GM13976 (cell line): ENCODE measurements around the gene NEK6.

ENCODE experiments used
- DNase-seq: peaks from one replicate; pipeline ENCODE4 v3.0.0; 2012; ENCODE audit warnings: low spot score
- in situ Hi-C: fragments of 300-500 bp; cut with MboI; formaldehyde crosslinking; loops from one replicate; pipeline ENCODE4 v1.12.0; 2022; ENCODE audit warnings: low sequenced_read_pairs, mixed read lengths, inconsistent platforms; ENCODE audit not compliant: unreplicated experiment
- TF ChIP-seq, protein P1 (sequence below): IDR thresholded peaks from 2 replicates; pipeline ENCODE4 v1.5.1; 2012; ENCODE audit warnings: borderline replicate concordance, mild to moderate bottlenecking; ENCODE audit not compliant: insufficient read depth; ENCODE audit errors: extremely low read depth, missing control alignments, control extremely low read depth

NEK6 gene

DNA sequence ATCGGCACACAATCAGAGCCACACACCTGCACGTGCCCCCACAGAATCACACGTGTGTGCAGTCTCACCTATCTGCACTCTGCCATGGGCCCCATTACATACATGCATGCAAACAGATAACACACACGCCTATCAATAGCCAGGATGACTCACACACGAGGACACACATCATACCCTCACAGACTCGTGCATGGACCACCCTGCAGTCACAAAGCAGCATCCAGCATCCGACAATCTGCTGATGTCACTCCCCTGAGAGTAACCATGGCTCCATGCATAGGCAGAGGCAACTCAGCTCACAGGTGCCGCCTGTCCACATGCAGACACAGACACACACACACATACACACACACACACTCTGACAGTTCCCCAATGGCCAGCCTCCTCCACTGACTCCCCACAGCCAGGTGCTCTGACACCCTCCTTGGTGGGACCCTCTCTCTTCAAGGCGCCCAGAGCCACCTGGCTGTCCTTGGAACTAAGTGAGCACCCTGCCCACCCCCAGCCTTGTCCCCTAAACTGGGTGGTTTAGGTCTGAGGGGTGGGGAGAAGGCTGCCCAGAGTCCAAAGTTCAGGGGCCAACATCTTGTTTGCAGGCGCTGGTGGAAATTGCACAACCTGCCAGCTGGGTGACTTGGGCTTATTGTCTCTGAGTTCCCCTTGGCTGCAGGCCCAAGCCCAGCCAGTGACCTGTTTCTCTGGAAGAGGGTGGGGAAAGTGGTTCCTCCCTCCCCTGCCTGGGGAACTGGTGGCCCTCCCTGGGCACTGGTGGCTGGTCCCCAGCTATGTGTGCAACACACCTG lies 34.6 kb upstream of the NEK6 start:
- in situ Hi-C loops: no loop called here
- TF ChIP-seq, protein P1, sequence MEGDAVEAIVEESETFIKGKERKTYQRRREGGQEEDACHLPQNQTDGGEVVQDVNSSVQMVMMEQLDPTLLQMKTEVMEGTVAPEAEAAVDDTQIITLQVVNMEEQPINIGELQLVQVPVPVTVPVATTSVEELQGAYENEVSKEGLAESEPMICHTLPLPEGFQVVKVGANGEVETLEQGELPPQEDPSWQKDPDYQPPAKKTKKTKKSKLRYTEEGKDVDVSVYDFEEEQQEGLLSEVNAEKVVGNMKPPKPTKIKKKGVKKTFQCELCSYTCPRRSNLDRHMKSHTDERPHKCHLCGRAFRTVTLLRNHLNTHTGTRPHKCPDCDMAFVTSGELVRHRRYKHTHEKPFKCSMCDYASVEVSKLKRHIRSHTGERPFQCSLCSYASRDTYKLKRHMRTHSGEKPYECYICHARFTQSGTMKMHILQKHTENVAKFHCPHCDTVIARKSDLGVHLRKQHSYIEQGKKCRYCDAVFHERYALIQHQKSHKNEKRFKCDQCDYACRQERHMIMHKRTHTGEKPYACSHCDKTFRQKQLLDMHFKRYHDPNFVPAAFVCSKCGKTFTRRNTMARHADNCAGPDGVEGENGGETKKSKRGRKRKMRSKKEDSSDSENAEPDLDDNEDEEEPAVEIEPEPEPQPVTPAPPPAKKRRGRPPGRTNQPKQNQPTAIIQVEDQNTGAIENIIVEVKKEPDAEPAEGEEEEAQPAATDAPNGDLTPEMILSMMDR: no peak
- DNase-seq: no peak

DNA sequence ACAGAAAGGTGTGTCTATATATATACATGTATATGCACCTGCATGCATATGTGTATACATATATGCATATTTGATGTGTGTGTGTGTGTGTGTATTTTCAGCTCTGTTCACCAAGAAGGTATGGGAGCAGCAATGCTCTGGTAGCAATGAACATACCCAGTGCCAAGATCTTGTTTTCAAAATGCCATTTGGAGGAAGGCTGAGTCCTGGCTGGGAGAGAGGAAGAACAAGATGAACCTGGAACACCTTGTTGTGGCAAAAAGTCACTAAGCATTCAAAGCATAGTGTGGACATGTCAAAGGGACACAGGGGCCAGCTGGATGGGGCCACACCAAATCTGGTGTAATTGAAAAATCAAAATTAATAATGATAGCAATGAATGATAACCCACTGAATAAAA lies 31.8 kb upstream of the NEK6 start:
- DNase-seq: no peak
- in situ Hi-C loops: no loop called here
- TF ChIP-seq, protein P1: no peak

DNA sequence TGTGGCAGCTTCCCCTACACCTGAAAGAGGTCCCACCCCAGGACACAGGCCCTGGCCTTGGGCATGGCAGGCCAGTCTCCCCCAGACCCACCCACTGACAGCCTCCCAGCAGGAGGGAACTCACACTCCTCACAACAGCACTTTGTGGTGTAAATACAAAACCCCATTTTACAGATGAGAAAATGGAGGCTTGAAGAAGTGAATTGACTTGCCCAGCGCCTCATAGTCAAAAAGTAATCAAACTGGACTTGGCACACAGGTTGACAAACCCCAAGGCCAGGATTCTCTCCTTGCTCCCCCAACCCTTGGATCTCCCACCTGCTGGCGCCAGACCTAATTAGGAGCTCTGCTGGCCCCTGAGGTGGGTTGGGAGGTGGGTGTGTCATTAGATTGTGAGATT lies 29.2 kb upstream of the NEK6 start:
- TF ChIP-seq, protein P1: no peak
- in situ Hi-C loops: no loop called here

DNA sequence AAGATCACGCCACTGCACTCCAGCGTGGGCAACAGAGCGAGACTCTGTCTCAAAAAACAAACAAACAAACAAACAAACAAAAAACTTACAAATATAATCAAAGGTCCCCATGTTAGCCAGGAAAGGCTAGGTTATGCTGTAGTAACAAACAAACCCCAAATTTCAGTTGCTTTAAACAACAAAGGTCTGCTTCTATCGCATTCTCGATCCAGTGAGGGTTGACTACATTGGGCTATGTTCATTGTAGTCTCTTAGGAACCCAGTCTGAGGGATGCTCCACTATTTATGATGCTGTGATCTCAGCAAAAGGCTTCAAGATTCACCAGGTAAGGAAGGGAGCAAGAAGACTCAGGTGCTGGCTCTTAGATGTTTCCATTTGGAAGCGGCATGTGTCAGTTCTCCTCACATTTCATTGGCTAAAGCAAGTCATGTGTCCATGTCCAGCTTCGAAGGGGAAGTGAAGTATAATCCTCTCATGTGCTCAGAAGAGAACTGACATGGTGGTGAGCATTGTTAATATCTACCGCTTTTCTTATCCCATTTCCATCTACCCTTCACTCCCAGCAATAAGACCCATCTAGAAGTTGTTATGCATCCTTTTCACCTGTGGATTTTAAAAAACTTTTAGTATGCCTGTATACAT lies 26.5 kb upstream of the NEK6 start:
- TF ChIP-seq, protein P1: no peak
- in situ Hi-C loops: no loop called here

More for the DNA sequence above, 29.2 kb upstream of the NEK6 start:
- DNase-seq: no peak

DNA sequence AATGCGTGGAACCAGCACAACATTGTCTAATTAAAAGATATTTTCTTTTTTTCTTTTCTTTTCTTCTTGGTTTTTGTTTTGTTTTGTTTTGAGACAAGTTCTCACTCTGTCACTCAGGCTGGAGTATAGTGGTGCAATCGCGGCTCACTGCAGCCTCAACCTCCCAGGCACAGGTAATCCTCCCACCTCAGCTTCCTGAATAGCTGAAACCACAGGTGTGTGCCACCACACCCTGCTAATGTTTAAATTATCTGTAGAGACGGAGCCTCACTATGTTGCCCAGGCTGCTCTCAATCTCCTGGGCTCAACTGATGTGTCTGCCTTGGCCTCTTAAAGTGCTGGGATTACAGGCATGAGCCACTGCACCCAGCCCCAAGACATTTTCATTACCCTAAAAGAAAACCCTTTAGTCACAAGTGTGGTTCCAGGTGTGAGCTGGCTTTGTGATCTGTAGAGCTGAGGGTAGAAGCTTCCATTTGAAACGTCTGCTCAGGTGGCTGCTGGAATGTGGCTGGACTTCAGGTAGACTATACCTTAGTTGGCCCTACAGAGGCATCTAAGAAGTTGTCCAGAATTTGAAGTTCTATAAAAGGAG lies 19.1 kb upstream of the NEK6 start:
- TF ChIP-seq, protein P1: no peak
- in situ Hi-C loops: no loop called here
- peak; percentile 18 for DNase-seq

More for the DNA sequence above, 26.5 kb upstream of the NEK6 start:
- DNase-seq: no peak

DNA sequence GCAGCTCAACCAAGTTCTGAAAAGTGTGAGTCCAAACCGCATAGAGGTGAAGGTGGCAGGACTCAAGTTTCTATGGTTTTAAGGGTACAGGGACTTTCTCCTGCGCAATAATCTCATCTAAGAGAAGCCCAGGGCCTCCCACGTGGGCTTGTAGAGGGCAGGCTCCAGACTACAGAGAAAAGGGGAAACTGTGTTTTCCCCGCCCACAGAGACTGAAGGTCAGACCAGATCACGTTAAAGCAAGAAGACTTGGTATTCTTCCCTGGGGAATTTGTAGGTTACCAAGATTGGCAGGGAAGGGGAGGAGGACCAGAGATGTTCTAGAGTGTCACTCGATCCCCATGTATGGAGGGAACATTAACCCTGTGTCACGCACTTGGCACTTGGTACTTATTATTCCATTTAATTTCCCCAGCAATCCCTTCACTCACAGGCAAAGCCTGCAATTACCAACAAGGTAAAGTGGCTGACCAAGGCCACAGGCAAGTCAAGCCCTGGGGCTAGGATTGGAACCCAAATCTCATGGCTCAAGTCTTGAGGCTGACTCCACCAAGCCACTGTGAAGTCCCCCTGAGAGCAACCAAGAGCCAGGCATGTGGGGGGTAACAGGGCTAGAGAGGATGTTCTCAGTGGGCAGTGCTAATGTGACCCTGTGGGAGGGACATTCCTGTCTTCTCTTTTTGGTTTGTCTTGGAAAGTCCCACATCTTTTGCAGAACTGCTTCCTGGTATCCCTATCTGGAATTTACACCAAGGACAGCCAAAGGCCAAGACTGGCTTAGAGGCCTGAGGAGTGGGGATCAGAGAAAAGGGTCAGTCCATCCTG lies 18.3 kb upstream of the NEK6 start:
- in situ Hi-C loops: no loop called here
- peak; percentile 65 for DNase-seq
- TF ChIP-seq, protein P1: no peak
